PC-9 (cell line): Measurements from ENCODE around the gene FIGNL2. TPM values are rescaled to one million over a fixed set of nuclear protein-coding genes. Genes with fewer than 3 reads are reported as not detected.

ENCODE experiments used
- Bru-seq: library from RNA; stranded (reverse); fragments of 400-500 nt; gene quantifications from one replicate; lab custom pipeline; 2021; lab: Mats Ljungman, UMichigan
- BruChase-seq, 2 experiments: library from RNA; stranded (reverse); fragments of 400-500 nt; gene quantifications; one replicate each; lab custom pipeline; 2021; lab: Mats Ljungman, UMichigan
- BruUV-seq: library from RNA; stranded (reverse); fragments of 400-500 nt; replicated peaks from 2 replicates; lab custom pipeline; 2021; lab: Mats Ljungman, UMichigan
- CTCF ChIA-PET: fragments of 300-600 bp; sonication (Branson Sonifier 250); formaldehyde crosslinking; loops from one replicate; lab custom pipeline; 2022; ENCODE audit warnings: antibody characterized with exemption; lab: Charles Lee
- POLR2A ChIA-PET: fragments of 300-600 bp; sonication (Branson Sonifier 250); formaldehyde crosslinking; loops from one replicate; lab custom pipeline; 2022; ENCODE audit warnings: antibody characterized with exemption; ENCODE audit not compliant: unreplicated experiment; lab: Charles Lee
- DNase-seq, 2 experiments: peaks; one replicate each; pipeline versions ENCODE4 v3.0.0 to v3.0.0-alpha.2; 2015 to 2022; ENCODE audit warnings: mixed read lengths in 1 of 2
- H2AFZ ChIP-seq: fragments of 200-600 bp; sonication (generic); 2 replicates; pipeline ENCODE4 v1.8.1; 2017; ENCODE audit warnings: antibody characterized with exemption
- H3F3A ChIP-seq: fragments of 200-600 bp; sonication (generic); 2 replicates; pipeline ENCODE4 v1.8.1; 2017; ENCODE audit warnings: antibody characterized with exemption, mild to moderate bottlenecking, low read depth; ENCODE audit not compliant: insufficient read depth
- H3K27ac ChIP-seq: fragments of 200-600 bp; sonication (generic); 2 replicates; pipeline ENCODE4 v1.6.1; 2016; ENCODE audit warnings: mixed run types
- H3K27me3 ChIP-seq: fragments of 200-600 bp; sonication (generic); 2 replicates; pipeline ENCODE4 v1.6.1; 2016; ENCODE audit warnings: low read depth, mixed run types; ENCODE audit not compliant: insufficient read depth
- H3K36me3 ChIP-seq: fragments of 200-600 bp; sonication (generic); 2 replicates; pipeline ENCODE4 v1.6.1; 2016; ENCODE audit warnings: low read depth, mixed run types
- H3K4me1 ChIP-seq: fragments of 200-600 bp; sonication (generic); replicated peaks from 2 replicates; pipeline ENCODE4 v1.6.1; 2016; ENCODE audit warnings: mixed run types; ENCODE audit not compliant: insufficient read depth
- H3K4me2 ChIP-seq: fragments of 200-600 bp; sonication (generic); 2 replicates; pipeline ENCODE4 v1.6.1; 2017; ENCODE audit warnings: mixed run types
- H3K4me3 ChIP-seq: fragments of 200-600 bp; sonication (generic); 2 replicates; pipeline ENCODE4 v1.6.1; 2016; ENCODE audit warnings: mixed run types
- H3K79me2 ChIP-seq: fragments of 200-600 bp; sonication (generic); 2 replicates; pipeline ENCODE4 v1.6.1; 2017; ENCODE audit warnings: low read depth, mixed run types
- H3K9me2 ChIP-seq: fragments of 200-600 bp; sonication (generic); 2 replicates; pipeline ENCODE4 v1.8.1; 2017; ENCODE audit warnings: mild to moderate bottlenecking; ENCODE audit not compliant: insufficient read depth
- H3K9me3 ChIP-seq: fragments of 200-600 bp; sonication (generic); 2 replicates; pipeline ENCODE4 v1.8.1; 2016; ENCODE audit warnings: low read depth; ENCODE audit not compliant: insufficient read depth
- H4K20me1 ChIP-seq: fragments of 200-600 bp; sonication (generic); 2 replicates; pipeline ENCODE4 v1.8.1; 2017; ENCODE audit not compliant: insufficient read depth
- CTCF ChIP-seq: fragments of 200-600 bp; sonication (generic); conservative IDR thresholded peaks from 2 replicates; pipeline ENCODE4 v1.6.1; 2017; ENCODE audit warnings: mixed run types, antibody characterized with exemption, mild to moderate bottlenecking, moderate library complexity
- EZH2 ChIP-seq: fragments of 200-600 bp; sonication (generic); IDR thresholded peaks from 2 replicates; pipeline ENCODE4 v1.8.0; 2017; ENCODE audit warnings: antibody characterized with exemption, low read depth
- intact Hi-C: fragments of 100-400 bp; cut with micrococcal nuclease; formaldehyde crosslinking; loops from one replicate; pipeline ENCODE4 v1.10.0; 2022; ENCODE audit not compliant: unreplicated experiment
- long read RNA-seq: library from polyadenylated mRNA; stranded (forward); transcript quantifications from one replicate; pipeline ENCODE4 v2.0.0, GENCODE V29; 2022
- total RNA-seq: library from RNA; stranded (reverse); gene quantifications from 2 replicates; pipeline ENCODE4 v1.2.3, GENCODE V29; 2021

Gene FIGNL2, protein sequence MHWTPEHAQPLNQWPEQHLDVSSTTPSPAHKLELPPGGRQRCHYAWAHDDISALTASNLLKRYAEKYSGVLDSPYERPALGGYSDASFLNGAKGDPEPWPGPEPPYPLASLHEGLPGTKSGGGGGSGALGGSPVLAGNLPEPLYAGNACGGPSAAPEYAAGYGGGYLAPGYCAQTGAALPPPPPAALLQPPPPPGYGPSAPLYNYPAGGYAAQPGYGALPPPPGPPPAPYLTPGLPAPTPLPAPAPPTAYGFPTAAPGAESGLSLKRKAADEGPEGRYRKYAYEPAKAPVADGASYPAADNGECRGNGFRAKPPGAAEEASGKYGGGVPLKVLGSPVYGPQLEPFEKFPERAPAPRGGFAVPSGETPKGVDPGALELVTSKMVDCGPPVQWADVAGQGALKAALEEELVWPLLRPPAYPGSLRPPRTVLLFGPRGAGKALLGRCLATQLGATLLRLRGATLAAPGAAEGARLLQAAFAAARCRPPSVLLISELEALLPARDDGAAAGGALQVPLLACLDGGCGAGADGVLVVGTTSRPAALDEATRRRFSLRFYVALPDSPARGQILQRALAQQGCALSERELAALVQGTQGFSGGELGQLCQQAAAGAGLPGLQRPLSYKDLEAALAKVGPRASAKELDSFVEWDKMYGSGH
- total RNA-seq (not detected in 2 replicates), Bru-seq, nascent RNA (not detected), BruChase-seq, experiment 1, labeled RNA remaining after a 2-hour chase (not detected), BruChase-seq, experiment 2, labeled RNA remaining after a 6-hour chase (not detected)
- long read RNA-seq: 0 reads

GRCh38 chr12:51848326-51848727 is at the start of gene FIGNL2:
Gene FIGNL2 (minus strand): TSS chr12:51848718. CDS start chr12:51822413, 26,305 bp downstream.
- H3K9me3 ChIP-seq: no peaks in the 10 kb centered on the region
- no TSS peak for BruUV-seq
- no peaks in the 10 kb centered on the region for H3F3A ChIP-seq
- H2AFZ ChIP-seq: no peak within 1 kb of the TSS
- peaks cover 79% of the 10 kb centered on the region for H3K27me3 ChIP-seq
- DNase-seq: no peak
- H3K4me2 ChIP-seq: no peak within 1 kb of the TSS
- intact Hi-C loops: no loop called here
- ChIA-PET POLR2A (no interaction called here), CTCF (no interaction called here)
- H4K20me1 ChIP-seq: no peaks in the 10 kb centered on the region
- TF ChIP-seq CTCF (no peak), EZH2 (no peak)
- no peaks in the 10 kb centered on the region for H3K79me2 ChIP-seq
- H3K9me2 ChIP-seq: no peaks in the 10 kb centered on the region
- no peaks in the 10 kb centered on the region for H3K36me3 ChIP-seq
- no peak within 1 kb of the TSS for H3K4me3 ChIP-seq
- no peak within 1 kb of the TSS for H3K27ac ChIP-seq
- no peaks in the 10 kb centered on the region for H3K4me1 ChIP-seq

DNA sequence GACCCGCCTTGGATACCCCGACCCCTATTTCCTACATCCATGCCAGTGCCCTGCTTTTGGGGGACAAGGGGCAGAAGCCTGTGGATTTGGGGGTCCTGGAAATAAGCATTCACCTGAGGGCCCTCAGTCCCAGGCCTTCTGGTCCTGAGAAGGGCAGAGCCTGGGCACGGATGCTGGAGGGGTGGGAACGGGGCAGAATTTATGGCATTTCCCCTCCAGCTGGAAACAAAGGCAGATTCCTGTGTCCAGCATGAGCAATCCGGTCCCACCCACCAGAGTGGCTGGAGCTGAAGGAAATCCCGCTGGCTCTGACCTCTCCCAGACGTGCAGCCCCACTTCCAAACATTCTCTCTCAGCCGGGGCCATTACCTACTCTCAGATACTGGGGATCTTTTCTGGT is 48.7 kb upstream of the FIGNL2 start:
- H3K4me1 ChIP-seq: no peaks in the 10 kb centered on the region
- POLR2A ChIA-PET: no interaction called here

More for the DNA sequence above, 48.7 kb upstream of the FIGNL2 start:
- Histone ChIP-seq H3K9me3 (no peaks in the 10 kb centered on the region), H3K4me2 (no peak overlapping the region), H3K27me3 (peaks cover 42% of the 10 kb centered on the region), H2AFZ (no peak overlapping the region), H3F3A (no peaks in the 10 kb centered on the region), H3K27ac (no peak overlapping the region), H3K4me3 (no peak overlapping the region), H3K36me3 (no peaks in the 10 kb centered on the region), H3K9me2 (no peaks in the 10 kb centered on the region), H3K79me2 (no peaks in the 10 kb centered on the region), H4K20me1 (no peaks in the 10 kb centered on the region)
- CTCF ChIA-PET: no interaction called here
- intact Hi-C loops: no loop called here
- BruUV-seq: no TSS peak
- TF ChIP-seq CTCF: no peak
- no peak for TF ChIP-seq EZH2
- DNase-seq: no peak
